Ramos (cell line): ENCODE measurements around the gene TANC1.

Experiments used
- in situ Hi-C: fragments of 300-500 bp; cut with MboI; formaldehyde crosslinking; loops from one replicate; pipeline ENCODE4 v1.14.3; 2022; ENCODE audit warnings: low sequenced_read_pairs; ENCODE audit not compliant: unreplicated experiment

The TANC1 gene

DNA sequence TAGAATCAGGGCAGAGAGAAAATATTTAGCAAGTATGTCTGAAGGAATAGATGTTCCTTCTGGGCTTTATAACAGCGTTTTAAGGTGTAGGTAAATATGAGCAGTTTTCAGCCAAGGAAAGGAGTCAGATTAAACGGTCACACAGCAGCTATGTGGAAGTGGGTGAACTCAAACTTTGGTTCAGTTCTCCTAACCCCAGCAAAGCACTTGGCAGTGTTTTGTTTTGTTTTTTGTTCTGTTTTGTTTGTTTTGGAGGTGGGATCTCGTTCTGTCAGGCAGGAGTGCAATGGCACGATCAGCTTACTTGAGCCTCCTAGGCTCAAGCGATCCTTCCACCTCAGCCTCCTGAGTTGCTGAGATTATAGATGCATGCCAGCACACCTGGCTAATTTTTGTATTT lies 24.6 kb downstream of the TANC1 start:
- in situ Hi-C loops = no loop called here

DNA sequence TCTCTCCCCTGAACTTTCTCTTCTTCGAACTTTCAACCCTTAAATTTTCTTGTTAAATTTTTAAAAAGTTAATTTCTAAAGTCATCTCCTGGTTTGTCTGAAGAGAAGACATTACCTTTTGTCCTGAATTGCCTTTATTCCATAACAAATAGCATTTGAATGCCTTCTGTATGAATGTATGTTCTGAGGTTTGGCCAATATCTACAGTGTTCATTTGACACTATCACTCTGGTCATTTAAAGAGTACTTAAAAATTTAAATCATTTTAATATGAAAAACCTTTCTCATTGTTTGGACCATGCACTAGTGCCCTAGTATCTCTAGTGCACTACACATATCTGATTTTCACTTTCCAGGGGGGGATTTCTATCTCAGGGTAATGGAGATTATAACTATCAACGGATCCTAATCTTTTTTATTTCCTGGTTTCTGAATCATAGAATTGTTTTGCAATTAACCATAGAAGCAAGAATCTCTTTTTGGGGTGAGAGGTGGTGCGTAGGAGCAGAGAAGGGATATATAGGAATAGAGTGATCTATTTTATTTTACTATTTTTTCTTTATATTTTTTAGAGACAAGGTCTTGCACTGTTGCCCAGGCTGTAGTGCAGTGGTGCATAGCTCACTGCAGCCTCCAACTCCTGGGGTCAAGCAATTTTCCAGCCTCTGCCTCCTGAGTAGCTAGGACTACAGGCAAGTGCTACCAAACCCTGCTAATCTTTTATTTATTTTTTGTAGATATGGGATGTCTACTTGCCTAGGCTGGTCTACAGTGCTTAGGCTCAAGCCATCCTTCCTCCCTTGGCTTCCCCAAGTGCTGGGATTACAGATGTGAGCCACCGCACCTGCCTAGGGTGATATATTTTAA lies 25.5 kb downstream of the TANC1 start:
- in situ Hi-C loops = no loop called here

DNA sequence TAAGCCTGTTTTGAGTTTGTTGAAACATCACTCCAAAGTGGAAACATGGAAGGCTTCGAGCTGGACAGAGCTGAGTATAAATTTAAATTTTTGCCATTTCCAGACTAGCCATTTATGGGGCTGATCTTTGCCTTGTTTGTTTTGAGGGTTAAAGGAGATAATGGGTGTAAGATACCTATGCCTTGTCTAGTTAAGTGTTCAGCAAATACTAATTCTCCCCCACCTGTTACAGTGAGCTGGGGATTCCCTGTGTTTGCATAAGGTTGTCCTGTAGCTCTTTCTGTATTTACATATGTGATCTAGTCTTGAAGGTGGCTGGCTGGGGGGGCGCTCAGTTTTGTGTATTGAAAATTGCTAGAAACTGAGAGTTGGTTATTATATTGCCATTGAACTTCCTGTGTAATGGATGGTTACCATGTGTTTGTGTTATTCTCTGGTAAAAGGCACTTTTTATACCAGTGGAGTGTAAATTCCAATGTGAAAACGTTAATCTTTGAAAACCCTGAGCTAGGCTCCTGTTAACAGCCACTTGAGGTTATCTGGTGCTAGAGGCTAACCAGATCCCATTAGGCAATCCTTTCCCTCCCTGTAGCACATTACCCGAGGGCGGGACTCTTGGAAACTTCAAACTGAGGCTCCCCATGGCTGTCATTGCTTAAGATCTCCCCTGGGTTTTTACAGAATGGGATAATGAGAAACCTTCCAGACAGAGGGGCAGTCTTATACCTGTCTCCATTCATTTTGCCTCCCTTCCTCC lies 26.7 kb downstream of the TANC1 start:
- in situ Hi-C loops = no loop called here

DNA sequence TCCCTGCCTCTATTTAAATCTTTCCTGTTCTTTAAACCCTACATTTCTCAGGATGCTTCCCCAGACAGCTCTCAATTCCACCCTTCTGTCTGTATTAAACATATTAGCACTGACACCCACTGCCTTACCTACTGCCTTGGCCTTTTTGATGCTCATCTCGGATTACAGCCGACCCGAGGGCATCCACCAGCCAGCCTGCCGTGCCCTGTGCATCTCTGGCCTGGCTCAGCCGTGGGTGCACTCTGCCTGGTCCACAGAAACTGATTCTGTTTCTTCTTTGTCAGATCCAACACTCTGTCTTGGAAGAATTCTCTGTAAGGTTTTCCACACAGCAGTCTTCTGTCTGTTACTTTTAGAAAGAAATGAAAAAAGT lies 27.2 kb downstream of the TANC1 start:
- in situ Hi-C loops = no loop called here

DNA sequence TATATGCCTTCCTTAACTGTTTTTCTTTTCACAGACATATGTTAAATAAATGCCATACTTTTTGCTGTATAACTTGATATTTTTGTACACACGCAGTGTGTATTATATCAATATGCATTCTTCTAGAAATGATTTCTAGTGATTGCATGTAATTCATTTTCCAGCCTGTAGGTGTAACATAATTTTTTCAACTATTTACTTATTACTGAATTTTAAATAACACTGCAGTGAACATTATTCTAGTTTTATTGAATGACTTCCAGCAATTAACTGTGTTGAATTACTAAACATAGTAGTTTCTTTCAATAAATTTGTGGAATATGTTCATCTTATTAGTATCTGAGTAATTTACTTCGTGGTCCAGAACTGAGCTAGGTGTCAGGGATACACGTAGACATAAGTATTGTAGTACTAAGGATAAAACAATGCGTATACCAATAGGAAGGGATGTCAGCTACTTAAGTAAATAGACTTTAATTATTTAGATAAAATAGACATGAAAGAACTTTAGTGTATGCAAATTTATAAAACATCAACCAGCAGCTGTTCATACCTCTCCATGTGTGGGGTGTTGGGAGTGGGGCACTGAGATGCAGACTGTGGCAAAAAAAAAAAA lies 28.0 kb downstream of the TANC1 start:
- in situ Hi-C loops = no loop called here

DNA sequence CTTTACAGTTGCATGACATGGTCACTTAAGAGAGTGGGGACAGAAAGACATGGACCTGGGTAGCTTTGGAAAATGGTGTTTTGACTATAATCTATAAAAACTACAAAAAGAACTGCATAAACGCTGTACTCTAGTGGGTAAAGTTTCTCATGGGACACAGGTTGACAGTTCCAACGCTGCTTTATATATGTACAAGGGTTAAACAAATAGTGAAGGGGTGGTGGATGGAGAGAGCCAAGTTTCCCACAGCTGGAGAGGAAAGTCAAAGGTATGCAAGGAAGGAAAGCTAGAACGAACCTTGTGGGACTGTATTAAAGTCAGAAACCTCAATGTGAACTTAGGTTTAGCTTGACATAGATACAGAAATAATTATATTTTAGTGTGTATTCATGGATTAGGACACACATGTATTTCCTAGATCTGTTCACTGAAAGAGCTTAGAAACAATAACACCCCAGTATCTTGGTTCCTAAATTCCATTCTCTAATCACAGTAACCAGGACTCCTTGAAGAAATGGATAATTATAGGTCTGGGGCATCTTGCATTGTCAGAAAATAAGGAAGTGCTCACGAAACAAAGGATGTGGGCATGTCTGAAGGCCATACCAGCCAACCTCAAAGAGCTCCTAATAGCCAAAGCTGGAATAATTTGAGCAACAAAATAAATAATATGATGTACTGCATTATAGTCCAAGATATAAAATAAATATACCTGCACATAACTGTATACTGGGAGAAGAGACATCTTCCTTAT lies 28.8 kb downstream of the TANC1 start:
- in situ Hi-C loops = no loop called here

DNA sequence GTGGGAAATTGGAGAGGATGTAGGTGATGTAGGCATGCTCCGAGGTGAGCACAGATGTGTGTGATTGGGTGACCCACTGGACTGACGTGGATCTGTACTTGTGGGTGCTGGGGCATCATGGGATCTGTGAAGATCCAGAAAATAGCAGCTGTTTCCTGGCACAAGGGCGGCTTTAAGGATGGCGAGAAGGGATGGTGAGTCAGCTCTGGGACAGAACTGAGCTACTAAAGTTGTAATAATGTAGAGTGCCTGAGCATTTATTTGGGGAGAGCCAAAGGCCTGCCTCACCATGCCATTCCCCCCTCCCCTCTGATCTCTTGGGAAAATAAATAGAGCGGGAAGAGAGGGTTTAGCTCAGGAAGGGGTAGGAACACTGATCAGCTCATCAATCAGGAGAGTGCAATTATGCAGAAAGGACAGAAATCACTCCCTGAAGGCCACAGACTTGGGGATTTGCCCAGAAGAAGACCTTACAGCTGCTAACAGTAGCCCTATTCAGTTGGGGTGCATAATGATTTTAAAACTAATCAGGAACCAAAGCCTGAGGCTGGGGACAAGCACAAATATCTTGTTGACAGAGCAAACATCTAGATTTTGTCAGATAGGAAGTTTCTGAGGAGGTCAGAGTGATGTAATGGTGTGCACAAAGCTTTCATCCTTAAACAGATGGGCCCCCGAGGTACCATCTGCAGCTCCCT lies 30.3 kb downstream of the TANC1 start:
- in situ Hi-C loops = no loop called here

DNA sequence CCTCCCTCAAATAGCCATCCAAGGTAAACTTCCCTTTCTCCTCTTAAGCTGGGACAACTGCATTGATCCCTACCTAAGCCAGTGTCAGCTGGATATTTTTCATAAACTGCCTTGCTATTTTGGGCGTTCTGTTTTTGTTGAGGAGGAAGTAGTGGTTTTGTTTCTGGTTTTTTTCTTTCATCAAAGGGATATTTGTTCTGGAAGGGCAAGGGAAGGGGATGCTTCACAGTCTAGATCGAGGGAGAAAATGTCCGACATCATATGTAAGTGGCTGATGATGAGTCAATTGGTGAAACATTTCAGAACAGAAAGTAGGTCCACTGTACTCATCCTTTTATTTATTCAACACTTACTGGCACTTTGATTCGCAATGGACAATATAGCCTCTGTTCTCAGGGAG lies 31.0 kb downstream of the TANC1 start:
- in situ Hi-C loops = no loop called here

DNA sequence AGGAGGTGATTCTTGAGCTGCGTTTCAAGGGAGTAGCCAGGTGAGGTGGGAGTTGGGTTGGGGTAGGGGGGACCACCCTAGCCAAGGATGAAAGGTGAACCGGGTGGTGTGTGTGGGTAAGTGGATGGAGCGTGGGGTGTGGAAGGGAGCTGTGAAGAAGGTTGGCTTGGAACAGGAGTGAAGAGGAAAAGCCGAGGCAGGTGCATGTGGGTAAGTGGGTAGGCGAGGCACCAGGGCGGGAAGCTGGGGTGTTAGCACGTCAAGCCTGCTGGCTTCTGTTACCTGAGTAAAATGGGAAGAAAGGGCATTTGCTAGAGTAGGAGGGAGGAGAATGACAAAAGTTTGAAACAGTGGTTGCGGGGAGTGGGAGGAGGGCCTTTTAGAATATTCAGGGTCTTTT lies 31.6 kb downstream of the TANC1 start:
- in situ Hi-C loops = no loop called here

DNA sequence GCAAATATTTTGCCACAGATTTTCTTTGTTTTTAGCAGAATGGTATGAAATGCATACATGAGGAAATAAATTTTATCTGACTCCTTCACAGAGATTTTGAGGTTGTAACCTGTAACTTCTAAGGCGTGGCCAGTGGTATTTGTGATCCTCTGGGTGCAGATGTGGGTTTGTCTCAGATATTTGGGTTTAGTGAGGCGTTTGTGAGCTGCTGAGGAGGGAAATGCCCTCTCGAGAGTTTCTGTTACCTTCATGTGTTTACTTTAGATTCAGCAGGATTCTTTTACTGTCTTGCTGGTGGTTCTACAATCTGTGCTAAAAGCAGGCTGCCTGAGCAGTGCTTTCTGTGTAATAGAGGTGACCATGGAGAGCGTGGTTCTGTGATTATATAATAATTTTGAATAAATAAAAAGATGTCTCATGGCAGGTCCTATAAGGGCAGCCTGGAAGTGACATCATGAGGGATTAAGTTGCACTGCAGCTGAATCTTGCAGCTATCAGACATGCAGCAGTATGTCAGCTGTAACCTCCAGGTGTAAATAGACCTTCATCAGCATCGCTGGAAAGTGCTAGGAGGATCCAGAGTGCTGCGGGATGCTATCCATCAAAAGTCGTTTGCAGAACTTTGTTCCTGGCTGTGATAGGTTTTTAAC lies 34.1 kb downstream of the TANC1 start:
- in situ Hi-C loops = no loop called here

DNA sequence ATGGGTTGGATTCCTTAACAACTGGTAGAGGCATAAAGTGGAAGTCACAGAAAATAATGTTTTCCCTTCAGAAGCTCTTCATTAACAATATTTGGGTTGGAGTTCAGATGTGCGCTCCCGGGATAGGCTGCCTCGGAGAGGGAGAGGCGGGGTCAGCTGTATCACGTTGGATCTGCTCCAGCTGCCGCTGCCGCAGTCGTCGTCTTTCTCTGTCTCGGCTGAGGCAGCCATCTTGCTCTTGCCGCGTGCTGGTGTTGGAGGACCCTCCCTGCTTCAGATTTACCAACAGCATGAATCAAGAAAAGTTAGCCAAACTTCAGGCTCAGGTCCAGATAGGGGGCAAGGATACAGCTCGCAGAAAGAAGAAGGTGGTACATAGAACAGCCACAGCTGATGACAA lies 35.1 kb downstream of the TANC1 start:
- in situ Hi-C loops = no loop called here

DNA sequence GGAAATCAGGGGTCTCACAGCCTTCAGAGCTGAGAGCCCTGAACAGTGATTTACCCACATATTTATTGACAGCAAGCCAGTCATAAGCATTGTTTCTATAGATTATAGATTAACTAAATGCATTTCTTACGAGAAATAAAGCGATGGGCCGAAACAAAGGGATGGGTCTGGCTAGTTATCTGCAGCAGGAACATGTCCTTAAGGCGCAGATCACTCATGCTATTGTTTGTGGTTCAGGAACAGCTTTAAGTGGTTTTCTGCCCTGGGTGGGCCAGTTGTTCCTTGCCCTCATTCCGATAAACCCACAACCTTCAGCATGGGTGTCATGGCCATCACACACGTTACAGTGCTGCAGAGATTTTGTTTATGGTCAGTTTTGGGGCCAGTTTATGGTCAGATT lies 36.4 kb downstream of the TANC1 start:
- in situ Hi-C loops = no loop called here

DNA sequence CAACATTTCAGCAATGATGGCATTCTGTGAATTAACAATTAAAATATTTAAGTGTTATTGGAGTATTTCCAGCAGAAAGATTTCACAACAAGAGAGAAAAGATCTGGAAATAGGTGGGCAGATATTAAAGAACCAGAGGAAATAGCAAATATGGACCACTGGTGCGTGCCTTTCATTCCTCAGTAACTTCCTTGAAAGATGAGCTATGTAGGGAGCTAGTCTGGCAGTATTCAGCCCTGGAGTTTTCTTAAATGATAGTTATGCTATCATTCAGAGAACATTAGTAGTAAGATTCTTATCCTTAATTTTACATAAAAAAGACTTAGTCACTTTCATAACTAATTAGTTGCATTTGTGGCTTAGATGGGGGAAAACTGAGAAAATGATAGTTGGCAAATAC lies 41.5 kb downstream of the TANC1 start:
- in situ Hi-C loops = no loop called here

DNA sequence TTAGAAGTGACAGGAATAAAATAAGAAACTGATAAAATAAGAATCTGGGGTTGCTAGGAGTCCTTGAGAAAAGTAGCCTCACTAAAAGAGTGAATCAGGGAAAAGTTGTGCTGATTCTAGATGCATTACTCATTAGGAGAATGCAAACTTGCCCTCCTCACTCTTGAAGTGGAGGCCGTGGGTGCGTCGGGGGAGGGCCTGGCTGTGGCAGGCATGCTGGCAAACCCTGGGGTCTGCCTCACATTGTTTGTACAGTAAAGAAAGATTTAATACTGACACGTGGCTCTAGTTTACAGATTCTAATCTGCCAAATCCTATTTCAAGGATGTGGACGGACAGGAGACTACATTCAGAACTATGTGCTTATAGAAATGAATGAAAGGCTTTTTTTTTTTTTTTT lies 41.9 kb downstream of the TANC1 start:
- in situ Hi-C loops = no loop called here

DNA sequence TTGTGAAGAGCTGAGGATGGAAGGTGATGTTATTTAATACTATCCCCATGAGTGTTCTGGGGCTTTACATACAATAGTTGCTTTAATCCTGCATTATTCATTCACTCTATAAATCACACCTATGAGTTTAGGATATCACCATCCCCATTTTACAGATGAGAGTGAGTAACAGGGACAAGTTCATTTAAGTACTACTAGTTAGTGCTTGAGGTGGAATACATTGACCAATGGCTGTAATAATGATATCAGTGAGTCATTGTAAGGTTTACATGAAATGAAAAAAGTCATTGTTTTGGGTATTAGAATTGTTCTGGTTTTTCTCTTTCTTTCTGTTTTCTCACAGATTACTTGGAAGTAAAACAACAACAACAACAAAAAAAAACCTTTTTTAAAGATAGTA lies 42.5 kb downstream of the TANC1 start:
- in situ Hi-C loops = no loop called here

DNA sequence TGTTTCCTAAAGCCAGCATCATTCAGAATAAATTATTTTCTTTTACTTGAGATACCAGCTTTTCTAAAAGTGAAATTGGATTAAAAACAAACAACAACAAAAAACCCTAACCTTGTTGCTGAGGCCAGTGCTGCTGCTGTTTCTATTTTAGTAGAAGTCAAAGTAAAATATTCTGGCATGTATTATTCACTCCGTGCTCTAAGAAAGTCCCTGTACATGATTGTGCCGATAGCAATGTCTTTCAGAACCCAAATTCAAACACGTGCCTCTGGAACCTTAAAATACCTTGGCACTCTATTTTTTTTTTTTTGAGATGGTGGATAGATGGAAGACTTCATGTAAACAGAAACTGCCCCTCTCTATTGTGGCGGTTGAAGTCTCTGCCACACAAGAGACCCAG lies 43.7 kb downstream of the TANC1 start:
- in situ Hi-C loops = no loop called here

DNA sequence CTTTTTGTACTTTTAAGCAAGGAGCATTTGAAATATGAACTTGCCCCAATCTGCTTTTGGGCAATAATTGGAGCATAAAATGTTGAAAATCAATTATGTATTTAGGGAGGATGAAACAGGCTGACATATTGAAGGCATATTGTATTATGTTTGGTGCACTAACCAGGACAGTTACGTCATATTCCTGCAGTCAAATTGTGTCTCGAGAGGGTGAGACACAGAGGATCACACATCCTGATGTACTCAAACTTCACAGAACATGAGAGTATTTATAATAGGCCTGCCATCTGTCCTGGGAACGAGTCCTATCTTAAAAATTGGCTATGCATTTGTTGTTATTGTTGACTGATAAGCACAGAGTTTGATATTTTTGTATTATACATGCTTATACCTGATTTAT lies 44.7 kb downstream of the TANC1 start:
- in situ Hi-C loops = no loop called here

DNA sequence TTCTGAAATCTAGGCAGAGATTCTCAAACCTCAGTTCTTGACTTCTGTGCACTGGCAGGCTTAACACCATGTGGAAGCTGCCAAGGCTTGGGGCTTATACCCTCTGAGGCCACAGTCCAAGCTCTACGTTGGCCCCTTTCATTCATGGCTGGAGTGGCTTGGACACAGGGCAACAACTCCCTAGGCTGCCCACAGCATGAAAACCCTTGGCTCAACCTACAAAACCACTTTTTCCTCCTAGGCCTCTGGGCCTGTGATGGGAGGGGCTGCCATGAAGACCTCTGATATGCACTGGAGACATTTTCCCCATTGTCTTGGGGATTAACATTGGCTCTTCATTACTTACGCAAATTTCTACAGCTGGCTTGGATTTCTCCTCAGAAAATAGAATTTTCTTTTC lies 46.7 kb downstream of the TANC1 start:
- in situ Hi-C loops = no loop called here

DNA sequence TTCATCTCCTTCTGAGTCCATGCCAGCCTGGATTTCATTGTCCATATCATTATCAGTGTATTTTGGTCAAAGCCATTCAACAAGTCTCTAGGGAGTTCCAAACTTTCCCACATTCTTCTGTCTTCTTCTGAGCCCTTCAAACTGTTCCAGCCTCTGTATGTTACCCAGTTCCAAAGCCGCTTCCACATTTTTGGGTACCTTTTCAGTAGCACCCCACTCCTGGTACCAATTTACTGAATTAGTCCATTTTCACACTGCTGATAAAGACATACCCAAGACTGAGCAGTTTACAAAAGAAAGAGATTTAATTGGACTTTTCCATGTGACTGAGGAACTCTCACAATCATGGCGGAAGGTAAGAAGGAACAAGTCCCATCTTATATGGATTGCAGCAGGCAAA lies 47.4 kb downstream of the TANC1 start:
- in situ Hi-C loops = no loop called here

DNA sequence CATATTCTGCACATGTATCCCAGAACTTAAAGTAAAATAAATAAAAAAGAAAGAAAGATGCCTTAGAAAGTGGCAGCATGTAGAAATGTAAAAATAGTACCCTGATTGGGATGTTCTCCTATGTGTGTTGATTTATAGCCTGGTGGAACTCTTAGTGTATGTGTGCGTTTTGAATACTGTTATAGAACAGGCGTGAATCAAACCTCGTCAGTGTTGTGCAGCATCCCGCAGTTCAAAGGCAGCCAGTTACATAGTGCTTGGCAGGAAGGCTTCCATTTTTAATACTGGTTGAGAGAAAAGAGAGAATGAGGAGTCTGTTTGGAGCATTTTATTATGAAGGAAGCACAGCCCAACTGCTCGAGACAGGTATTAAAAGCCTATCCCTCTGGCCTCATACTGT lies 49.4 kb downstream of the TANC1 start:
- in situ Hi-C loops = no loop called here
